GM18498 (cell line): ENCODE data around the gene KAT6B.
"Not testable (repeated sequence)": the region's sequence is repeated elsewhere in the genome, so short reads cannot be mapped to it uniquely, and the experiment has no call there.

Experiments
- ATAC-seq: cut with Tn5 transposase; IDR thresholded peaks from one replicate; pipeline ENCODE4 v1.9.1; 2021; ENCODE audit warnings: mild to moderate bottlenecking, moderate library complexity; ENCODE audit not compliant: unreplicated experiment

KAT6B gene

GRCh38 chr10:74916283-74916682, 89.9 kb downstream of the KAT6B start:
- ATAC-seq, result no peak

- no peak for ATAC-seq
These were observed 91.2 kb downstream of the KAT6B start for GRCh38 chr10:74917481-74918077.

GRCh38 chr10:74919671-74920070, 93.3 kb downstream of the KAT6B start:
- no peak for ATAC-seq

- not testable (repeated sequence) for ATAC-seq
These were observed 94.7 kb downstream of the KAT6B start for GRCh38 chr10:74921070-74921469.

- ATAC-seq, result no peak
These were observed 95.3 kb downstream of the KAT6B start for GRCh38 chr10:74921744-74922143.

- ATAC-seq, result no peak
These were observed 96.5 kb downstream of the KAT6B start for GRCh38 chr10:74922921-74923320.

- no peak for ATAC-seq
These were observed 97.2 kb downstream of the KAT6B start for GRCh38 chr10:74923556-74923955.

- ATAC-seq, result no peak
These were observed 98.0 kb downstream of the KAT6B start for GRCh38 chr10:74924251-74924963.

- no peak for ATAC-seq
These were observed 98.9 kb downstream of the KAT6B start for GRCh38 chr10:74925291-74925690.

GRCh38 chr10:74925708-74926107, 99.3 kb downstream of the KAT6B start:
- no peak for ATAC-seq

GRCh38 chr10:74926791-74927585, 100.6 kb downstream of the KAT6B start:
- no peak for ATAC-seq

GRCh38 chr10:74927701-74928100, 101.3 kb downstream of the KAT6B start:
- ATAC-seq, result no peak

- no peak for ATAC-seq
These were observed 102.4 kb downstream of the KAT6B start for GRCh38 chr10:74928742-74929191.

- no peak for ATAC-seq
These were observed 102.8 kb downstream of the KAT6B start for GRCh38 chr10:74929197-74929596.

- ATAC-seq, result no peak
These were observed 104.6 kb downstream of the KAT6B start for GRCh38 chr10:74930965-74931364.

- ATAC-seq, result no peak
These were observed 106.2 kb downstream of the KAT6B start for GRCh38 chr10:74932648-74933047.

- no peak for ATAC-seq
These were observed 107.9 kb downstream of the KAT6B start for GRCh38 chr10:74934100-74934812.

GRCh38 chr10:74936577-74937265, 110.3 kb downstream of the KAT6B start:
- ATAC-seq, result no peak

- no peak for ATAC-seq
These were observed 111.0 kb downstream of the KAT6B start for GRCh38 chr10:74937266-74937856.

- ATAC-seq, result no peak
These were observed 117.8 kb downstream of the KAT6B start for GRCh38 chr10:74944205-74944604.
